ENCODE data around the gene C10orf71.

DNA sequence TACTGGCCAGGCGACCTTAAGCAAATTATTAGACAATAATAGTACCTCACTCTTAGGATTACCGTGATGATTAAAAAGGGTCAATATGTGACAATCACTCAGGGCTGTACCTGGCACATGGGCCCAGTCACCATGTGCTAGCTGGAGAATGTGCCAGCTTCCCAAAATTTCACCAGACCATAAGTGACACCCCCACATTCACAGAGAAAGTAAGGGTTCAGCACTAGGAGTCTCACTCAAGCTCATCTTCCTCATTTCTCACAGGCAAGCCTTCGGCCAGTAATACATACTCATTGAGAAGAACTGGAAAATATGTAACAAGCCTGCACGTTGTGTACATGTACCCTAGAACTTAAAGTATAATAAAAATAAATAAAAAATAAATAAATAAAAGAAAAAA lies 22.4 kb upstream of the C10orf71 start:
- TF ChIP-seq EP300 (IDR thresholded peaks at IDR 0.05; ENCODE audit: borderline replicate concordance) (no peak), REST (IDR thresholded peaks at IDR 0.05; ENCODE audit: low read depth) (no peak), ZBTB7A (IDR thresholded peaks at IDR 0.05; ENCODE audit: low read depth) (no peak), TAF1 (IDR thresholded peaks at IDR 0.05; ENCODE audit: low read depth) (no peak)
